K562 (cell line): ENCODE results near the gene ALS2CL.

Source experiments
- EP300 ChIP-seq: IDR thresholded peaks from 2 replicates; pipeline ENCODE4 v1.6.1; 2012; ENCODE audit warnings: low read length, improper control_type of control experiment
- POLR2A ChIP-seq: fragments of 450-650 bp; conservative IDR thresholded peaks from 2 replicates; pipeline ENCODE4 v1.6.1; 2016
- RFX5 ChIP-seq: IDR thresholded peaks from 2 replicates; pipeline ENCODE4 v1.6.1; 2011; ENCODE audit warnings: low read depth, mild to moderate bottlenecking, improper control_type of control experiment, low read length
- TF ChIP-seq, protein P1 (sequence below), 3 experiments: IDR thresholded peaks in 2 of 3; conservative IDR thresholded peaks in 1 of 3; 2 replicates each; pipeline ENCODE4 v1.5.1; 2011 to 2012; ENCODE audit warnings: low read length in 3 of 3, mild to moderate bottlenecking in 3 of 3, control low read depth in 2 of 3, improper control_type of control experiment in 1 of 3, inconsistent platforms in 1 of 3, low read depth in 1 of 3, mixed read lengths in 1 of 3, moderate library complexity in 1 of 3; ENCODE audit not compliant: insufficient read depth in 2 of 3
- TF ChIP-seq, protein P2 (sequence below): fragments of 450-650 bp; formaldehyde crosslinking; IDR thresholded peaks from 2 replicates; pipeline ENCODE4 v1.4.0; 2022; ENCODE audit warnings: missing genetic modification characterization
- TF ChIP-seq, protein P3 (sequence below): fragments of 450-650 bp; formaldehyde crosslinking; IDR thresholded peaks from 2 replicates; pipeline ENCODE4 v1.4.0; 2020; ENCODE audit warnings: mild to moderate bottlenecking, mixed read lengths

DNA sequence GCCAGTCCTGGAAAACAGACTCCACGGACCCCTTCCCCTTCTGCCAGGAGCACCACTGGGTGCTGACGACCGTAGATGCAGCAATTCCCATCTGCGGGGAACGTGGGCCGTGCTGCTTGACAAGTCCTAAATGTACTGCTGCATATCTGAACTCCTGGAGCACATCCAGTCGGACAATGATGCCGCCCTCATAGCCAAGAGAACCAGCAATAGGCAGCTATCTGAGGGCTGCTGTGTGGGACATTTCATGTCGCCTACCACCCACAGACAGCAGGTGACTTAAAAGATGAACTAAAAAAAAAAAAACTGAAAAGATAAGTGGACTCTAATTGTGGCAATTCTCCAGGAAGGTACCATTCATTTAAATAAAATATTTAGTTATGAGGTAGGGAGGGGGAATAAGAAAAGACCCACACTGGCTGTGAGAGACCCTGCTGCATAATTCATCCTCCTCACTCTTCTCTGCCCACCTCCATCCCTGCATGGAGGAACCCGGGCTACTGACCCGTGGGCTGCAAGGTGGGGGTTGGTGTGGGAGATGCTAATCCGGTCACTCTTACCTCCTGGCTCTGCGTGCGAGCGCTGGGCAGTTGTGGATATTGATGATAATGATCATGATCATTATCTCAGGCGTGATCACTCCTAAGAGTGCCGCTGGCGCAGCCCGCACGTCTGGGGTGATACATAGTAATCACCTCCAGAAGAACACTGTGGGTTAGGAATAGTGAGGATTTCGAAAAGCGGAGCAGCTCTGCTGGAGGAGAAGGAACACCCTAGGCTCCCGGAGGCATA lies 28.3 kb downstream of the ALS2CL start:
- TF ChIP-seq POLR2A (no peak), EP300 (no peak), RFX5 (no peak)
- TF ChIP-seq, protein P1, sequence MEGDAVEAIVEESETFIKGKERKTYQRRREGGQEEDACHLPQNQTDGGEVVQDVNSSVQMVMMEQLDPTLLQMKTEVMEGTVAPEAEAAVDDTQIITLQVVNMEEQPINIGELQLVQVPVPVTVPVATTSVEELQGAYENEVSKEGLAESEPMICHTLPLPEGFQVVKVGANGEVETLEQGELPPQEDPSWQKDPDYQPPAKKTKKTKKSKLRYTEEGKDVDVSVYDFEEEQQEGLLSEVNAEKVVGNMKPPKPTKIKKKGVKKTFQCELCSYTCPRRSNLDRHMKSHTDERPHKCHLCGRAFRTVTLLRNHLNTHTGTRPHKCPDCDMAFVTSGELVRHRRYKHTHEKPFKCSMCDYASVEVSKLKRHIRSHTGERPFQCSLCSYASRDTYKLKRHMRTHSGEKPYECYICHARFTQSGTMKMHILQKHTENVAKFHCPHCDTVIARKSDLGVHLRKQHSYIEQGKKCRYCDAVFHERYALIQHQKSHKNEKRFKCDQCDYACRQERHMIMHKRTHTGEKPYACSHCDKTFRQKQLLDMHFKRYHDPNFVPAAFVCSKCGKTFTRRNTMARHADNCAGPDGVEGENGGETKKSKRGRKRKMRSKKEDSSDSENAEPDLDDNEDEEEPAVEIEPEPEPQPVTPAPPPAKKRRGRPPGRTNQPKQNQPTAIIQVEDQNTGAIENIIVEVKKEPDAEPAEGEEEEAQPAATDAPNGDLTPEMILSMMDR (IDR thresholded peaks at IDR 0.05 in 2 of 3, conservative IDR thresholded peaks at IDR 0.05 in 1 of 3; ENCODE audit: insufficient read depth in 2 of 3, low read depth in 1 of 3, low read length in 3 of 3): no peak
- TF ChIP-seq, protein P2, sequence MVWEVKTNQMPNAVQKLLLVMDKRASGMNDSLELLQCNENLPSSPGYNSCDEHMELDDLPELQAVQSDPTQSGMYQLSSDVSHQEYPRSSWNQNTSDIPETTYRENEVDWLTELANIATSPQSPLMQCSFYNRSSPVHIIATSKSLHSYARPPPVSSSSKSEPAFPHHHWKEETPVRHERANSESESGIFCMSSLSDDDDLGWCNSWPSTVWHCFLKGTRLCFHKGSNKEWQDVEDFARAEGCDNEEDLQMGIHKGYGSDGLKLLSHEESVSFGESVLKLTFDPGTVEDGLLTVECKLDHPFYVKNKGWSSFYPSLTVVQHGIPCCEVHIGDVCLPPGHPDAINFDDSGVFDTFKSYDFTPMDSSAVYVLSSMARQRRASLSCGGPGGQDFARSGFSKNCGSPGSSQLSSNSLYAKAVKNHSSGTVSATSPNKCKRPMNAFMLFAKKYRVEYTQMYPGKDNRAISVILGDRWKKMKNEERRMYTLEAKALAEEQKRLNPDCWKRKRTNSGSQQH (CRISPR knock-in tag): no peak
- TF ChIP-seq, protein P3, sequence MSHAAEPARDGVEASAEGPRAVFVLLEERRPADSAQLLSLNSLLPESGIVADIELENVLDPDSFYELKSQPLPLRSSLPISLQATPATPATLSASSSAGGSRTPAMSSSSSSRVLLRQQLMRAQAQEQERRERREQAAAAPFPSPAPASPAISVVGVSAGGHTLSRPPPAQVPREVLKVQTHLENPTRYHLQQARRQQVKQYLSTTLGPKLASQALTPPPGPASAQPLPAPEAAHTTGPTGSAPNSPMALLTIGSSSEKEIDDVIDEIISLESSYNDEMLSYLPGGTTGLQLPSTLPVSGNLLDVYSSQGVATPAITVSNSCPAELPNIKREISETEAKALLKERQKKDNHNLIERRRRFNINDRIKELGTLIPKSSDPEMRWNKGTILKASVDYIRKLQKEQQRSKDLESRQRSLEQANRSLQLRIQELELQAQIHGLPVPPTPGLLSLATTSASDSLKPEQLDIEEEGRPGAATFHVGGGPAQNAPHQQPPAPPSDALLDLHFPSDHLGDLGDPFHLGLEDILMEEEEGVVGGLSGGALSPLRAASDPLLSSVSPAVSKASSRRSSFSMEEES: no peak
